Stimulated activated naive CD8-positive, alpha-beta T cell treated with anti-CD3 and anti-CD28 coated beads, Interleukin-15, Interleukin-2, amounts not matched to agents 100 ng/mL and 50 ng/mL, for 24 hours (primary cell): ENCODE data around the gene EXO1.
"Not testable (repeated sequence)": the region's sequence is repeated elsewhere in the genome, so short reads cannot be mapped to it uniquely, and the experiment has no call there.

Experiments used
- H3K27ac Mint-ChIP-seq: one replicate; pipeline ENCODE4 v1.8.0; 2021; ENCODE audit warnings: mild to moderate bottlenecking, mixed read lengths
- H3K27me3 Mint-ChIP-seq: one replicate; pipeline ENCODE4 v1.8.0; 2021; ENCODE audit warnings: mixed read lengths
- H3K36me3 Mint-ChIP-seq: one replicate; pipeline ENCODE4 v1.8.0; 2021; ENCODE audit warnings: low read depth, mixed read lengths
- H3K4me1 Mint-ChIP-seq: one replicate; pipeline ENCODE4 v1.8.0; 2021; ENCODE audit warnings: low read depth, mixed read lengths
- H3K4me3 Mint-ChIP-seq: one replicate; pipeline ENCODE4 v1.8.0; 2021; ENCODE audit warnings: mild to moderate bottlenecking, mixed read lengths
- H3K9me3 Mint-ChIP-seq: one replicate; pipeline ENCODE4 v1.8.0; 2021; ENCODE audit warnings: mixed read lengths

EXO1 gene

GRCh38 chr1:241825581-241825980, 22.4 kb upstream of the EXO1 start:
- Mint-ChIP-seq H3K36me3 (no peaks in the 10 kb centered on the region), H3K9me3 (no peaks in the 10 kb centered on the region), H3K4me1 (no peaks in the 10 kb centered on the region), H3K27me3 (peaks cover 1% of the 10 kb centered on the region), H3K27ac (no peak overlapping the region), H3K4me3 (no peak overlapping the region)

- not testable (repeated sequence) for H3K4me1 Mint-ChIP-seq, H3K9me3 Mint-ChIP-seq, H3K27me3 Mint-ChIP-seq, H3K36me3 Mint-ChIP-seq, H3K4me3 Mint-ChIP-seq, H3K27ac Mint-ChIP-seq
Observed at GRCh38 chr1:241826613-241827012, 21.4 kb upstream of the EXO1 start.

GRCh38 chr1:241827264-241827663, 20.7 kb upstream of the EXO1 start:
- no peak overlapping the region for H3K4me3 Mint-ChIP-seq
- H3K9me3 Mint-ChIP-seq, result no peaks in the 10 kb centered on the region
- no peaks in the 10 kb centered on the region for H3K36me3 Mint-ChIP-seq
- H3K27me3 Mint-ChIP-seq, result peaks cover 3% of the 10 kb centered on the region
- H3K4me1 Mint-ChIP-seq, result no peaks in the 10 kb centered on the region
- no peak overlapping the region for H3K27ac Mint-ChIP-seq

GRCh38 chr1:241828463-241829021, 19.5 kb upstream of the EXO1 start:
- Mint-ChIP-seq H3K9me3 (no peaks in the 10 kb centered on the region), H3K27me3 (peaks cover 10% of the 10 kb centered on the region), H3K36me3 (no peaks in the 10 kb centered on the region), H3K4me1 (no peaks in the 10 kb centered on the region), H3K27ac (no peak overlapping the region), H3K4me3 (no peak overlapping the region)

GRCh38 chr1:241829468-241829867, 18.5 kb upstream of the EXO1 start:
- no peaks in the 10 kb centered on the region for H3K9me3 Mint-ChIP-seq
- no peaks in the 10 kb centered on the region for H3K36me3 Mint-ChIP-seq
- H3K27ac Mint-ChIP-seq, result no peak overlapping the region
- H3K27me3 Mint-ChIP-seq, result peaks cover 10% of the 10 kb centered on the region
- H3K4me1 Mint-ChIP-seq, result no peaks in the 10 kb centered on the region
- H3K4me3 Mint-ChIP-seq, result no peak overlapping the region

GRCh38 chr1:241834733-241835377, 13.1 kb upstream of the EXO1 start:
- peaks cover 12% of the 10 kb centered on the region for H3K27me3 Mint-ChIP-seq
- H3K27ac Mint-ChIP-seq, result no peak overlapping the region
- H3K36me3 Mint-ChIP-seq, result no peaks in the 10 kb centered on the region
- no peaks in the 10 kb centered on the region for H3K9me3 Mint-ChIP-seq
- no peak overlapping the region for H3K4me3 Mint-ChIP-seq
- peaks cover 10% of the 10 kb centered on the region for H3K4me1 Mint-ChIP-seq

- peaks cover 9% of the 10 kb centered on the region for H3K27me3 Mint-ChIP-seq
- no peak overlapping the region for H3K27ac Mint-ChIP-seq
- H3K36me3 Mint-ChIP-seq, result no peaks in the 10 kb centered on the region
- no peak overlapping the region for H3K4me3 Mint-ChIP-seq
- no peaks in the 10 kb centered on the region for H3K9me3 Mint-ChIP-seq
- peaks cover 10% of the 10 kb centered on the region for H3K4me1 Mint-ChIP-seq
Observed at GRCh38 chr1:241836941-241837340, 11.1 kb upstream of the EXO1 start.

GRCh38 chr1:241837416-241837815, 10.6 kb upstream of the EXO1 start:
- peaks cover 9% of the 10 kb centered on the region for H3K27me3 Mint-ChIP-seq
- no peaks in the 10 kb centered on the region for H3K36me3 Mint-ChIP-seq

GRCh38 chr1:241837901-241838300, 10.1 kb upstream of the EXO1 start:
- Mint-ChIP-seq H3K36me3 (no peaks in the 10 kb centered on the region), H3K27ac (no peak overlapping the region), H3K27me3 (peaks cover 4% of the 10 kb centered on the region), H3K4me3 (no peak overlapping the region), H3K4me1 (peaks cover 10% of the 10 kb centered on the region), H3K9me3 (no peaks in the 10 kb centered on the region)

More at GRCh38 chr1:241837416-241837815, 10.6 kb upstream of the EXO1 start:
- Mint-ChIP-seq H3K4me1 (peaks cover 10% of the 10 kb centered on the region), H3K4me3 (no peak overlapping the region), H3K27ac (no peak overlapping the region), H3K9me3 (no peaks in the 10 kb centered on the region)

GRCh38 chr1:241838897-241839296, 9.1 kb upstream of the EXO1 start:
- H3K27me3 Mint-ChIP-seq, result peaks cover 2% of the 10 kb centered on the region
- no peak overlapping the region for H3K27ac Mint-ChIP-seq
- no peak overlapping the region for H3K4me3 Mint-ChIP-seq
- H3K4me1 Mint-ChIP-seq, result peaks cover 10% of the 10 kb centered on the region
- H3K36me3 Mint-ChIP-seq, result no peaks in the 10 kb centered on the region
- H3K9me3 Mint-ChIP-seq, result no peaks in the 10 kb centered on the region

GRCh38 chr1:241839369-241839979, 8.5 kb upstream of the EXO1 start:
- Mint-ChIP-seq H3K9me3 (no peaks in the 10 kb centered on the region), H3K4me3 (no peak overlapping the region), H3K36me3 (no peaks in the 10 kb centered on the region), H3K4me1 (peaks cover 10% of the 10 kb centered on the region), H3K27ac (no peak overlapping the region), H3K27me3 (peaks cover 2% of the 10 kb centered on the region)

- no peaks in the 10 kb centered on the region for H3K9me3 Mint-ChIP-seq
- H3K4me3 Mint-ChIP-seq, result no peak overlapping the region
- H3K36me3 Mint-ChIP-seq, result no peaks in the 10 kb centered on the region
- H3K27me3 Mint-ChIP-seq, result peaks cover 2% of the 10 kb centered on the region
- peaks cover 10% of the 10 kb centered on the region for H3K4me1 Mint-ChIP-seq
- no peak overlapping the region for H3K27ac Mint-ChIP-seq
Observed at GRCh38 chr1:241840164-241840563, 7.8 kb upstream of the EXO1 start.

GRCh38 chr1:241841691-241842090, 6.3 kb upstream of the EXO1 start:
- no peaks in the 10 kb centered on the region for H3K27me3 Mint-ChIP-seq
- no peaks in the 10 kb centered on the region for H3K9me3 Mint-ChIP-seq
- peaks cover 10% of the 10 kb centered on the region for H3K4me1 Mint-ChIP-seq
- H3K36me3 Mint-ChIP-seq, result no peaks in the 10 kb centered on the region
- H3K4me3 Mint-ChIP-seq, result no peak overlapping the region
- no peak overlapping the region for H3K27ac Mint-ChIP-seq

GRCh38 chr1:241842565-241842964, 5.4 kb upstream of the EXO1 start:
- Mint-ChIP-seq H3K9me3 (no peaks in the 10 kb centered on the region), H3K27ac (no peak overlapping the region), H3K36me3 (no peaks in the 10 kb centered on the region), H3K4me1 (peaks cover 19% of the 10 kb centered on the region), H3K4me3 (no peak overlapping the region), H3K27me3 (no peaks in the 10 kb centered on the region)

- peaks cover 19% of the 10 kb centered on the region for H3K4me1 Mint-ChIP-seq
- no peaks in the 10 kb centered on the region for H3K9me3 Mint-ChIP-seq
- H3K4me3 Mint-ChIP-seq, result no peak overlapping the region
- no peaks in the 10 kb centered on the region for H3K27me3 Mint-ChIP-seq
- no peak overlapping the region for H3K27ac Mint-ChIP-seq
- peaks cover 13% of the 10 kb centered on the region for H3K36me3 Mint-ChIP-seq
Observed at GRCh38 chr1:241844593-241844992, 3.4 kb upstream of the EXO1 start.

GRCh38 chr1:241846375-241846774, 1.6 kb upstream of the EXO1 start:
- H3K27ac Mint-ChIP-seq, result no peak overlapping the region
- H3K4me1 Mint-ChIP-seq, result peaks cover 22% of the 10 kb centered on the region
- peaks cover 27% of the 10 kb centered on the region for H3K36me3 Mint-ChIP-seq
- H3K9me3 Mint-ChIP-seq, result no peaks in the 10 kb centered on the region
- no peaks in the 10 kb centered on the region for H3K27me3 Mint-ChIP-seq
- H3K4me3 Mint-ChIP-seq, result no peak overlapping the region
